Osteoblast (primary cell): ENCODE results near the gene RNF222. TPM values are rescaled to one million over a fixed set of nuclear protein-coding genes. Genes with fewer than 3 reads are reported as not detected.
A peak's percentile ranks its signal among the peaks of the same experiment; 100 is the strongest.

Experiments used
- DNase-seq: peaks from one replicate; pipeline ENCODE4 v3.0.0; 2011; ENCODE audit warnings: low spot score, mixed read lengths; ENCODE audit not compliant: insufficient read length; ENCODE audit errors: missing footprints
- H2AFZ ChIP-seq: 2 replicates; pipeline ENCODE4 v1.6.0; 2011; ENCODE audit warnings: mild to moderate bottlenecking, low read length
- H3K27ac ChIP-seq: 2 replicates; pipeline ENCODE4 v1.5.1; 2011; ENCODE audit warnings: mild to moderate bottlenecking, low read depth, low read length, moderate library complexity
- H3K27me3 ChIP-seq: 2 replicates; pipeline ENCODE4 v1.6.0; 2012; ENCODE audit warnings: mild to moderate bottlenecking, control low read depth, inconsistent platforms, low read length, moderate library complexity; ENCODE audit not compliant: insufficient read depth
- H3K36me3 ChIP-seq: 2 replicates; pipeline ENCODE4 v1.5.1; 2011; ENCODE audit warnings: mild to moderate bottlenecking, low read length, control low read depth, moderate library complexity; ENCODE audit not compliant: insufficient read depth
- H3K4me1 ChIP-seq: 2 replicates; pipeline ENCODE4 v1.5.1; 2011; ENCODE audit warnings: mild to moderate bottlenecking, low read length, control low read depth, moderate library complexity; ENCODE audit not compliant: insufficient read depth
- H3K4me2 ChIP-seq: 2 replicates; pipeline ENCODE4 v1.6.0; 2011; ENCODE audit warnings: mild to moderate bottlenecking, low read length; ENCODE audit not compliant: insufficient read depth
- H3K4me3 ChIP-seq: fragments of 200-600 bp; sonication (generic); 3 replicates; pipeline ENCODE4 v1.5.1; 2012; ENCODE audit warnings: mild to moderate bottlenecking, low read length, inconsistent platforms; ENCODE audit not compliant: insufficient read depth
- H3K79me2 ChIP-seq: 2 replicates; pipeline ENCODE4 v1.6.0; 2012; ENCODE audit warnings: mild to moderate bottlenecking, low read length, control low read depth, inconsistent platforms; ENCODE audit not compliant: insufficient read depth
- H3K9me3 ChIP-seq: 2 replicates; pipeline ENCODE4 v1.5.1; 2011; ENCODE audit warnings: low read depth, low read length, control low read depth
- H4K20me1 ChIP-seq: 2 replicates; pipeline ENCODE4 v1.6.0; 2012; ENCODE audit warnings: mild to moderate bottlenecking, low read length, control low read depth; ENCODE audit not compliant: insufficient read depth
- total RNA-seq: library from RNA; depleted of rRNA; stranded (reverse); fragments of >200 nt; gene quantifications from 2 replicates; pipeline ENCODE4 v1.2.3, GENCODE V29; 2012
- TF ChIP-seq, protein P1 (sequence below): IDR thresholded peaks from 2 replicates; pipeline ENCODE4 v1.5.1; 2011; ENCODE audit warnings: mild to moderate bottlenecking, low read depth, low read length, moderate library complexity; ENCODE audit errors: extremely low read depth

RNF222 gene
- total RNA-seq, 1 donor, result not detected

DNA sequence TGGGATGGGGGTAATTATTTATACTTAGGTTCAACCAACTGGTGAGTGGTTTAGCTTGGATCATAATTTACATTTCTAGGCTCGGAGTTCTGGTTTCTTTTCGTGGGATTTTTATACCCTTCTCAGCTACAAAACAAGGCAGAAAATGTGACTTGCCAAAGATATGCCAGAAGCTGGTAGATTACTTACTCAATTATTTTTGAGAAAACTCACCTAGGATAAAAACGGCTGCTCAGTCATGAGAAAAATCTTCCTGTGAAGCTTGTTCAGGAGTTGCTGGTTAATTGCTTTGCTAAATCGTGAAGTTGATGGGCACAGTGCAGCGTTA, 39.2 kb upstream of the RNF222 start:
- DNase-seq, result peak; percentile 75
- Histone ChIP-seq H3K9me3 (no peaks in the 10 kb centered on the region), H3K36me3 (peaks cover 26% of the 10 kb centered on the region), H3K4me3 (peak overlapping the region; percentile 99), H2AFZ (no peak overlapping the region), H3K79me2 (peaks cover 60% of the 10 kb centered on the region), H3K27ac (peak overlapping the region; percentile 99), H3K4me2 (peak overlapping the region; percentile 85), H4K20me1 (peaks cover 48% of the 10 kb centered on the region), H3K4me1 (peaks cover 16% of the 10 kb centered on the region), H3K27me3 (no peaks in the 10 kb centered on the region)
- TF ChIP-seq, protein P1, sequence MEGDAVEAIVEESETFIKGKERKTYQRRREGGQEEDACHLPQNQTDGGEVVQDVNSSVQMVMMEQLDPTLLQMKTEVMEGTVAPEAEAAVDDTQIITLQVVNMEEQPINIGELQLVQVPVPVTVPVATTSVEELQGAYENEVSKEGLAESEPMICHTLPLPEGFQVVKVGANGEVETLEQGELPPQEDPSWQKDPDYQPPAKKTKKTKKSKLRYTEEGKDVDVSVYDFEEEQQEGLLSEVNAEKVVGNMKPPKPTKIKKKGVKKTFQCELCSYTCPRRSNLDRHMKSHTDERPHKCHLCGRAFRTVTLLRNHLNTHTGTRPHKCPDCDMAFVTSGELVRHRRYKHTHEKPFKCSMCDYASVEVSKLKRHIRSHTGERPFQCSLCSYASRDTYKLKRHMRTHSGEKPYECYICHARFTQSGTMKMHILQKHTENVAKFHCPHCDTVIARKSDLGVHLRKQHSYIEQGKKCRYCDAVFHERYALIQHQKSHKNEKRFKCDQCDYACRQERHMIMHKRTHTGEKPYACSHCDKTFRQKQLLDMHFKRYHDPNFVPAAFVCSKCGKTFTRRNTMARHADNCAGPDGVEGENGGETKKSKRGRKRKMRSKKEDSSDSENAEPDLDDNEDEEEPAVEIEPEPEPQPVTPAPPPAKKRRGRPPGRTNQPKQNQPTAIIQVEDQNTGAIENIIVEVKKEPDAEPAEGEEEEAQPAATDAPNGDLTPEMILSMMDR, result no peak

DNA sequence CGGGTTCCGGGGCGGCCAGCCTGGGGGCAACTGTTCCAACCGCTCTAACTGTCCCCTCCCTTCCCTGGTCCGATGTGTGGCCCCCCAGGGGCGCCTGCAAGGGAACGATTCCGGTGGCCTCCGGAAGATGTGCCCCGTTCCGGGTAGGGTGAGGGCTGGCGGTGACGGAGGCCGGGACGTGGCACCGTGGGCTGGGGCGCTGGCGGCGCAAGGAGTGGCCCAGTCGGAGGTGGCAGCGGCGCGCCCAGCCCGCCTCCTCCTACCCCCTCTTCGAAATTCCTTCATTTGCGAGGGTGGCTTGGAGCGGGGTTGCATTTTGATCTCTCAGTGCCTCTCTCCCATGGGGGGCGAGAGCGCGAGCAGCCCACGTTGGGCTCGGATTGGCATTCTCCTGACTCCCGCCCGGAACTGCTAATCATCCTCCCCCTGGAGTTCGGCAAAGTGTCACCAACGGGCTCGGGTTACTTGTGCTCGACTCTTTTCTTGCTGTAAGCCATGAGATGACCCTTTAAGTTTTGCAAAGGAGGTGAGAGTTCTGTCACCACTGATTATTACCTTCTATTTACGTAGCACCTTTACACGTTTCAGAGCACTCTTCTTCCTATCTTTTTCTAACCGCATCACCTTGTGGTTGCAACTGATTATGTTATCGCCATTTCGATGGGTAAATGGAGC, 38.7 kb upstream of the RNF222 start:
- no peaks in the 10 kb centered on the region for H3K9me3 ChIP-seq
- H3K4me3 ChIP-seq, result peak overlapping the region; percentile 99
- H3K4me2 ChIP-seq, result peak overlapping the region; percentile 85
- H4K20me1 ChIP-seq, result peaks cover 43% of the 10 kb centered on the region
- TF ChIP-seq, protein P1, result no peak
- no peaks in the 10 kb centered on the region for H3K27me3 ChIP-seq
- H3K36me3 ChIP-seq, result peaks cover 26% of the 10 kb centered on the region
- H3K4me1 ChIP-seq, result peaks cover 21% of the 10 kb centered on the region
- H3K79me2 ChIP-seq, result peaks cover 55% of the 10 kb centered on the region
- peak overlapping the region; percentile 99 for H3K27ac ChIP-seq
- peak; percentile 88 for DNase-seq
- H2AFZ ChIP-seq, result peak overlapping the region; percentile 52

DNA sequence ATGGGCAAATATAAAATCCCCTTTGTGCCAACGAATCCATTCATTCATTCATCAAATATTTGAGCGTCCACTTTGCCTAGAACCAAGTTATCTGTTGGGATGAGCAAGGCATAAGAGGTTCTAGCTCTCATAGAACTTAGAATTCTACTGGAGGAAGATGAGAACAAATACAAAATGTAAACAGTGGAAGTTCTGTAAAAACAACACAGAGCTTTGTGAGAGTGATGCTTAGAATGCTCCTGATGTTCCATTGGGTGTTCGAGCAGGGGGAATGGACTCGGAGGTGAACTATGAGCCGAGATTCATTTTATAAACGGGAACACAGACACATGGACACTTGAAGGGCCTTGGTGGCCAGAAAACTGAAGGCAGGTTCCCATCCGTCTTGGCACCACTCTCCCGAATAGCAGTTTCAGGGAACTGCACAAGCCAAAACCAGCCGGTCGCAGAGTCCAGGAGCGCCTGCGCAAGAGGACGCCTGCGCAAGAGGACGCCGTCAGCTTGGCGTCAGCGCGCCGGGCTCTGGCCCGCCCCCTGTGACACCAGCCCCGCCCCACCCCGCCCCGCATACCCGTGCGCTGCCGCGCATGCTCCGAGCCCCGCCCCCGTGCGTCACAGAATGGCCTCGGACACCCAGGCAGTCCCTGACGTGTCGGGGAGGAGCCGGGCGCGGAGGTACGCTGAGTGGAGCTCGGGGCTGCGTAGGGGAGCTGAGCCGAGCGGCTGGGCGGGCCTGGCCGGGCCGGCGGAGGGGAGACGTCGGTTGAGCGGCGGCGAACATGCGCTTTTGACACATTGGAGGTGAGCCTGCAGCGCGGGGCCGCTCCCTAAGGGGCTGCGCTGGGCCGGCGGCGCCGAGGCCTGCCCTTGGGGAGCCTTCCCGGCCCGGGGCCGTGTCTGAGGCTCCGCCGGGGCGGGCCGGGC, 37.9 kb upstream of the RNF222 start, which contains the start of gene NDEL1:
TSS of gene NDEL1 (plus strand) at position 640 of the 924 bp plus-strand sequence. CDS start 8,388 bp downstream, outside the sequence.
- peaks cover 35% of the 10 kb centered on the region for H4K20me1 ChIP-seq
- H3K4me3 ChIP-seq, result peak within 1 kb of the TSS; percentile 99
- H3K27me3 ChIP-seq, result no peaks in the 10 kb centered on the region
- peak within 1 kb of the TSS; percentile 89 for H2AFZ ChIP-seq
- H3K4me1 ChIP-seq, result peaks cover 22% of the 10 kb centered on the region
- H3K36me3 ChIP-seq, result peaks cover 20% of the 10 kb centered on the region
- H3K9me3 ChIP-seq, result no peaks in the 10 kb centered on the region
- peak within 1 kb of the TSS; percentile 99 for H3K27ac ChIP-seq
- DNase-seq, result peak; percentile 100
- TF ChIP-seq, protein P1, result no peak
- H3K79me2 ChIP-seq, result peaks cover 47% of the 10 kb centered on the region
- H3K4me2 ChIP-seq, result peak within 1 kb of the TSS; percentile 91

DNA sequence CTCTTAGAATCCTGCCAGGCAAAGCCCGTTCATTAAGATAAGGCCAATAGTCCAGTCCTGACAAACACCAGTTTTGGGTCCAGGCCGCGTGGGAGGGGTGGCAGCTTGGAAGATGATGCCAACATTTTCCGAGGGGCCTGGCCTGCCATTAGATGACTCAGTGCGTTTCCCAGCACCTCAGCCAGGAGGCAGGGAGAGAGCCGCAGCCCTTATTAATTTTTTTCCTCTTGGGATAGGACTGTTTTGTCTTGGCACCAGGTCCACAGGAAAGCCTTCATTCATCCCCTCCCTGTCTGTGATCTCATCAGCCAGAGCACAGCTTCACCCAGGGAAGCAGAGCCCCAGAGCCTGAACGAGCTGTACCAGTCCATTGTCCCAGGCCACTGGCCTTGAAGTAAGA, 33.3 kb upstream of the RNF222 start:
- no peaks in the 10 kb centered on the region for H4K20me1 ChIP-seq
- H2AFZ ChIP-seq, result peak overlapping the region; percentile 77
- peaks cover 4% of the 10 kb centered on the region for H3K27me3 ChIP-seq
- peaks cover 2% of the 10 kb centered on the region for H3K79me2 ChIP-seq
- peak; percentile 91 for DNase-seq
- H3K9me3 ChIP-seq, result no peaks in the 10 kb centered on the region
- H3K27ac ChIP-seq, result peak overlapping the region; percentile 59
- no peak overlapping the region for H3K4me3 ChIP-seq
- TF ChIP-seq, protein P1, result no peak
- no peaks in the 10 kb centered on the region for H3K36me3 ChIP-seq
- H3K4me2 ChIP-seq, result peak overlapping the region; percentile 41
- H3K4me1 ChIP-seq, result peaks cover 13% of the 10 kb centered on the region
